Effector CD4-positive, alpha-beta T cell (primary cell): ENCODE measurements around the gene PDIA5.

Experiments
- DNase-seq: peaks from one replicate; pipeline ENCODE4 v3.0.0-alpha.2; 2020

PDIA5 gene

GRCh38 chr3:123122525-123123315, 55.9 kb downstream of the PDIA5 start:
- DNase-seq = no peak

DNA sequence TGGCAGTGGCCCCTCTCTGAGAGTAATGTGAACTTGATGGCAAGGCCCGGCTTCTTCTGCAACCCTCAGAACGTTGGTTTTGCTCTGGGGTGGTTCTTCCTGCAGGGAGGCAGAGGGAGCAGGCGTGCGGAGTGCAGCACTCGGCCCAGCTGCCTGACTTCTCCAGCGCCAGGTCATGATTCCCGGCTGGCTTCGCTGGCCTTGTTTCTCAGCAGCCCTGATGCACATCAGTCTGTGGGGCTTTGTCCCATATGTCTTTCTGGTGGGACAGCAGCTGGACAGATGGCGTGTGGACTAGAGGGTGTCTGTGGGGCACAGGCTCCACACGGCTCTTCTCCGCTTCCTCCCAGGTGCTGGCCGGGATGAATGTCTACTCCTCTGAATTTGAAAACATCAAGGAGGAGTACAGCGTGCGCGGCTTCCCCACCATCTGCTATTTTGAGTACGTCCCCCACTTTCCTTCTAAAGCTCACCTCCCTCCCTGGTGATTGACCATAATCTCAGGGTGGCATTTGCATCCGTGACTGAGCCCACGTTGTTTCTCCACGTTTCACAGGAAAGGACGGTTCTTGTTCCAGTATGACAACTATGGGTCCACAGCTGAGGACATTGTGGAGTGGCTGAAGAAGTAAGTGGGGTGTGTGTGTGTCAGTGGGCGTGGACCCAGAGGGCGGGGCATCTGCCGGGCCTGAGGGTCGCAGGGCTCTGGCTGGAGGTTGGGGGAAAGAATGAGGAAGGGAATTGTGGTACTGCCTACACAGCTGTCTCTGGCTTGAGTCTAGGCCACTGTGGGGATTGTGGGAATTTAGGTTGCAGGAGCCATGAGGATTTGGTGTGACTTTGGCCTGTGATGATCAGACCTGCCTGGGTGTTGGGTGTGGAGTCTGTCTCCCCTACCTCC, 57.1 kb downstream of the PDIA5 start:
- no peak for DNase-seq

GRCh38 chr3:123124971-123125370, 58.1 kb downstream of the PDIA5 start:
- no peak for DNase-seq

- DNase-seq = no peak
Observed at GRCh38 chr3:123126031-123126430, 59.2 kb downstream of the PDIA5 start.

DNA sequence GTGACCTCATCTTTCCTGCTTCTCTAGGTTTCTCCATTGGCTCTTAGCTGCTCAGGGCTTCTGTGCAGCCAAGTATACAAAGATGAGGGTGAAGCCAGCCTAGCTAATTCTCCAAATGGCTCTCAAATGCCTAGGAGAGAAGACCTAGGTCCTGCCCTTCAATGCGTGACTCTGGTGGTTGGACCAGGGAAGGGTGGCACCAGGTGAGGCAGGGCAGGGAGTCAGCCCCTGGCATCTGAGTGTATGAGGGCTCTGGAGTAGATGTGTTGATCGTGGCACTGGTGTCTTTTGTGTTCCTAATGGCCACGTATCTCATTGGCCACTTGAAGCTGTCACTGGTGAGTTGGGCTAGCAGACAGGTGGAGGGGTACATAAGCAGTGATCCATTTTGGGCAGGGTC, 59.8 kb downstream of the PDIA5 start:
- no peak for DNase-seq

DNA sequence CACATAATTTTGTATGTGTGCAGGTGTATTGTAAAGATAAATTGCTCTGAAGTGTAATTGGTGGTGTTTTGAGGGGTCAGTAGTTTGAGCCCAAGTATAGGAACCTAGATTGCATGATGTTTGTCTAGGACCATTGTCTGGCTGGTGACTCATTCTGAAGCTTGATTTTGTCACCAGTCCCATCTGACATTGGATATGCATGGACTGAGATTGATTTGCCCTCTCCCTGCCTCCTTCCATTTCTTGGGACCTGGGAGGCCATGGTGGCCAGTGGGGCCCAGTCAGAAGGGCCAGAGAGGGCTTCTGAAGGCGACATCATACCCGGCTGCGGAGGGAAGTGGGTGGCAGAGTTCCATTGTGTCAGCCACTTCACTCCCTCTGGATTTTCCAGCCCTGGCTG, 62.3 kb downstream of the PDIA5 start:
- no peak for DNase-seq

DNA sequence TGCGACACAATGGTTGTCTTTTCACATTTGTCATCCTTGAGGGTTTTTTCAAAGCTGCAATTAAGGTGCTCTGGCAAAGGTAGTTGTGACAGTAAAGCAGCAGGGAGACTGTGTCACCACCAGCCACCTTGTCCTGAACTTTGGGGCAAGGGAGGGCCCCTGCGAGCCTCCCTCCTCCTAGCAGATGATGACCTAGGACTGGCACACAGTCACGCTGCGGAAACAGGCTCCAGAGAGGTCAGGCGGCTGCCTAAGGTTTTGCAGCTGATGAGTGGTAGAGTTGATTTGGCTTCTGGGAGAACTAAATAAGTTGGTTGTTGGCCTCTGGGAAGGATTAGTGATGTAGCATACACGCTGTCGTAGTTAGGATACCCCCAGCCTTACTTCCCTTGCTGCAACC, 62.7 kb downstream of the PDIA5 start:
- no peak for DNase-seq

DNA sequence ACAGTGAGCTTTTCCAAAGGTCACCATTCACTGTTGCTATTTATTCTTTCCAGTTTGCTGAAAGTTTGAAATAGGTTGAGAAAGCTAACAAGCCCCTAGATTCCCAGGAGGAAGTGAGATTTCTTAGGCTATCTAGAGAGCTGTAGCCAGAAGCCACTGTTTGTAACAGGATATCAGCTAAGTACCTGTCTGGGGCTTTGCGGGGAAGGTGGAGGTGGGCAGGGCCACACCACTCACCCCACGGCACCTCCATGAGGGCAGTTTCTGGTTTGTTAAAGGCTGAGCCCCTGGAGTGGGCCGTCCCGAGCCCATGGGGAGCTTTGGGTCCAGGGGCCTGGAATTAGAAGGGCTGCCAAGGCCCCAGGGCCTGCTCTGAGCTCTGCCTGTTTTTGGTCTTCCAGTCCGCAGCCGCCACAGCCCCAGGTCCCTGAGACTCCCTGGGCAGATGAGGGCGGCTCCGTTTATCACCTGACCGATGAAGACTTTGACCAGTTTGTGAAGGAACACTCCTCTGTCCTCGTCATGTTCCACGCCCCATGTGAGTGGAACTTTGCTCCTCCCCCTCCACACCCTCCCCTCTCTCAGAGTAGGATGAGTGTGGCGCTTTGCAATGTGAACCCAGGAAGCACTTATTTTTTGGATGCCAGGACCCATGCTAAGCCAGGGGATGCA, 63.4 kb downstream of the PDIA5 start:
- DNase-seq = no peak

DNA sequence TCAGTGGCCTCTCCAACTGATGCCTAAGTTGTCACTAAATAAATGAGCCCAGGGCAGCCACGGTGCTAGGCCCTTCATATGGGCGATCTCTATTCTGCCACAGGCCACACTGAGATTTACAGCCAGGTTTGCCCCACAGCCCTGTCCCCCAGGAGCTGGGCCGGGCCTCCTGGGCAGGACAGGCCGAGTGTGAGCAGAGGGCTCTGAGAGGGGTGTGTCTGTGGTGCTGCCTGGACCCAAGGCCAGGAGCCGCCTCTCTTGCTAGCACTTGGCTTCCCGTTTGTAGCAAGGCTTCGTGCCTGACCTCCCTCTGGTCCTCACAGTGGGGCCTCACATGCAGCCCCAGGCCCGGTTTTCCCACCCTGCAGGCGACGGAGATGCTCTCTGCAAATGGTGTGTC, 67.8 kb downstream of the PDIA5 start:
- DNase-seq = no peak

- no peak for DNase-seq
Observed at GRCh38 chr3:123137001-123137400, 70.2 kb downstream of the PDIA5 start.

GRCh38 chr3:123138839-123139444, 72.1 kb downstream of the PDIA5 start:
- DNase-seq = no peak

GRCh38 chr3:123139522-123139921, 72.7 kb downstream of the PDIA5 start:
- no peak for DNase-seq

DNA sequence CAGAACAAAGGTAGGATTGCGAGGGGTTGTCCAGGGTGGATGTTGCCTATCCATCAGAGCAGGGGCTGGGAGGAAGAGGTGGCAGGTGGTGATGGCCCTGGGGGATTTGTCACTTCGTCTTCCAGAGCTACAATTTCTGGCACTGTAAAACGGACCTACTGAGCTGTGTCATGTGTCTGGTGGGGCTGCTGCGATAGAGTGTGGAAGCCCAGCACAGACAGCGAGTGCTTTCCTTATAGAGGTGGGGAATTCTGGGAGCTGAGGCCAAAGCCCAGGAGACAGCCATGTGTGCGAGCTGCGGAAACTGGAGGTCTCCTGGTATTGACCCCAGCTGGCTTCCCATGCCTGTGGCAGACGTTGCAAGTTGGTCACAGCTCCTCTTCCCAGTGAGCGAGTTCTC, 73.7 kb downstream of the PDIA5 start:
- no peak for DNase-seq

DNA sequence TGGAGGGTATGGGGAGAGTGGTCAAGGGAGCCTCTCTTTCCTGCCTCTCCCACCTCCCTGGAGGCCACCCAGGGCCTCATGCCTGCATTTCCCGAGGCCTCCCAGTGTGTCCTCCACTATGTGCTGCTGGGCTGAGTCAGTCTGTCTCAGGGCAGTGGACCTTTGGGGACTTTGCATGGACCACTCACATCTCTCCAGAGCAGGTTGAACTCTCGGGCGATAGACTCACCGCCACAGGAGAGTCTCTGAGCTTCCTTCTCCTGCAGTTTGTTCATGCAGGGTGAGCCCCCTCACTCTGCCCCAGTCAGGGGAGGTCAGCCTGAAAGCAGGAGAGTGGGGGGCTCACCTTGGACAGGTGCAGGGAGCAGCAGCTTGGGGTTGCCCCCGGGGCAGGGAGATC, 74.5 kb downstream of the PDIA5 start:
- no peak for DNase-seq

- DNase-seq = no peak
Observed at GRCh38 chr3:123143669-123144411, 77.0 kb downstream of the PDIA5 start.

DNA sequence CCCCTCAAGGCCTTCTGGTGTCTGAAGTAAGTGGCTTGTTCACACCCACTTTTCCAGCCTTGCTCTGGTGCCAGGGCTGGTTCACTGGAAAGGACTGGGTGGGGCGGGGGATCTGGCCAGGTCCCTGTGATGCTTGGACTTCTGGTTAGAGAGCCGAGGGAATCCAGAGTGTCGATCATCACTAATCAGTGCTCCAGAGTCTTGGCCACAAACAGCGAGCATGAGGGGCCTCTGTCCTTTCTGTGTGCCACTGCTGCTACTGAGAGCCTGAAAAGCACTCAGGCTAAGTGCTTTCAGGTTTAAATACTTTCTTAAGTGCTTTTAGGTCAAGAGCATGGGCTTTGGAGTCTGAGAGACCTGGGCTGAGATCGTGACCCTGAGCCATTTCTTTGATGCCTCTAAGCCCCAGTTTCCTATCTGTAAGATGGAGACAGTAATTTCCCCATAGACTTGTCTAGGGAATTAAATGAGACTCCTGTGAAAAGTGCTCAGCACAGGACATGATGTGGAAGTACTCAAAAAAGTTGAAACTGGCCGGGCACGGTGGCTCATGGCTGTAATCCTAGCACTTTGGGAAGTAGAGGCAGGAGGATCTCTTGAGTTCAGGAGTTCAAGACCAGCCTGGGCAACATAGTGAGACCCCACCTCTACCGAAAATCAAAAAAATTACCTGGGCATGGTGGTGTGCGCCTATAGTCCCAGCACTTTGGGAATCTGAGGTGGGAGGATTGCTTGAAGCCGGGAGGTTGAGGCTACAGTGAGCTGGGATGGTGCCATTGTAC, 81.1 kb downstream of the PDIA5 start:
- DNase-seq = no peak

DNA sequence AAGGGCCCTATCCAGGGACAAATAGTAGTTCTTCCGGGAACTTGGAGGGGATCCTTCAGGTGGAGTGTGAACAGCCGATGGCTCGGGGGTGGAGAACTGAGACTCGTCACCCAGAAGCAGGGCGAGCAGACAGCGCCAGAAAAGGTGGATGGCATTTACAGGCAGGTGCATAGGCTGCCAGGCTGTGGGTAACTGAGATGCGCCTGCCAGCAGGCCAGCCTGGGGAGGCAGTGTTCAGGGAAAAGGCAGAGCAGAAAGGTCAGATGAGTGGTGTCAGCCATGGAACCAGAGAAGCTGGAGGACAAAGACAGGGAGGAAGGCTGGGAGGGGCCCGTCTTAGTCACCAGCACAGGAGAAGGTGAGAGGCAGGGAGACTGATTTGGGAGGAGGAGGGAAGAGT, 81.9 kb downstream of the PDIA5 start:
- no peak for DNase-seq

- no peak for DNase-seq
Observed at GRCh38 chr3:123149525-123149924, 82.7 kb downstream of the PDIA5 start.

- no peak for DNase-seq
Observed at GRCh38 chr3:123150449-123151215, 83.8 kb downstream of the PDIA5 start.

DNA sequence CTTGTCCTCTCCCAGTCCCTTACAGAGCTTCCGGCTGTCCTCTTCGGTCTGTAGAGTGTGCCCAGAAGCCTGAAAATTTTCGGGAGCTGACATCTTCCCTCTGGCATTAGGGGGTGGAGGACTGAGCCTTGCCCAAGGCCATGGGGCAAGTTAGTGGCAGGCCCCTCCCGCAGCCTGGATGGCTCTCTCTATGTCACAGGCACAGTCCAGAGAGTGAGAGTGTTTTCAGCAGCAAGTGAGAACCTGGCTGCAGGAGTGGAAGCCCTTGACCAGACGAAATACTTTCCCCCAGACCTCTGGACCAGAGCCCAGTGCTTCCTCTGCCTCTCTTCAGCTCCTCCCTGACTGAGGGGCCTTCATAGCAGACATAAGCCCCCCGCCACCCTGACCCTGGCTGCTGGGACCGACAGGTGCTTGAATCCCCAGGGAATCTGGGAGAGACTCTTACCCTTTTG, 84.5 kb downstream of the PDIA5 start:
- DNase-seq = no peak
